ENCODE data around the gene PGM5.

Gene PGM5

DNA sequence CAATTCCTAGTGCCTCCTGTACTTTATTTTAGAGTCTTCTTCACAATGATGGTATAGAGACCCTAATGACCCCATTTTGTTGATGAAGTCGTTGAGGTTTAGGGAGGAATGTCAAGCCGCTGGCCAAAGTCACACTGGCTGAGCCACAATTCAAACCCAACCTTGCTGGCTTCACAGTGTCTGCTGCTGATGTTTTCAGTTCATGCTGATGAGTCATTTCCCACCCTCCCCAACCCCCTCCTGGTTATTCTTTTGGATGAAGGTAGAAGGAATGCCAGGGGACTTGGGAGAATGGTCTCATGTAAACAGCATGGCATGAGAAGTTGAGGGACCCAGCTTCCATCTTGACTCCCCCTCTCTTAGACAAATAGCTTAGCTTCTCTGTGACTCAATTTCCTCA is 115.7 kb downstream of the PGM5 start:
- no peaks in the 10 kb centered on the region for H3K36me3 ChIP-seq (ENCODE audit: low read length)
- H3K27ac ChIP-seq (ENCODE audit: low read depth, low read length): no peak overlapping the region
- H3K27me3 ChIP-seq (ENCODE audit: low read length): no peaks in the 10 kb centered on the region
- H3K9me2 ChIP-seq (replicated peaks; ENCODE audit: insufficient read depth, low read length): no peaks in the 10 kb centered on the region
- no peaks in the 10 kb centered on the region for H3F3A ChIP-seq (ENCODE audit: insufficient read depth)
- no peaks in the 10 kb centered on the region for H4K20me1 ChIP-seq (ENCODE audit: low read depth, low read length)
- TF ChIP-seq, protein P1, sequence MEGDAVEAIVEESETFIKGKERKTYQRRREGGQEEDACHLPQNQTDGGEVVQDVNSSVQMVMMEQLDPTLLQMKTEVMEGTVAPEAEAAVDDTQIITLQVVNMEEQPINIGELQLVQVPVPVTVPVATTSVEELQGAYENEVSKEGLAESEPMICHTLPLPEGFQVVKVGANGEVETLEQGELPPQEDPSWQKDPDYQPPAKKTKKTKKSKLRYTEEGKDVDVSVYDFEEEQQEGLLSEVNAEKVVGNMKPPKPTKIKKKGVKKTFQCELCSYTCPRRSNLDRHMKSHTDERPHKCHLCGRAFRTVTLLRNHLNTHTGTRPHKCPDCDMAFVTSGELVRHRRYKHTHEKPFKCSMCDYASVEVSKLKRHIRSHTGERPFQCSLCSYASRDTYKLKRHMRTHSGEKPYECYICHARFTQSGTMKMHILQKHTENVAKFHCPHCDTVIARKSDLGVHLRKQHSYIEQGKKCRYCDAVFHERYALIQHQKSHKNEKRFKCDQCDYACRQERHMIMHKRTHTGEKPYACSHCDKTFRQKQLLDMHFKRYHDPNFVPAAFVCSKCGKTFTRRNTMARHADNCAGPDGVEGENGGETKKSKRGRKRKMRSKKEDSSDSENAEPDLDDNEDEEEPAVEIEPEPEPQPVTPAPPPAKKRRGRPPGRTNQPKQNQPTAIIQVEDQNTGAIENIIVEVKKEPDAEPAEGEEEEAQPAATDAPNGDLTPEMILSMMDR (IDR thresholded peaks at IDR 0.05; ENCODE audit: insufficient read depth, low read length, poor library complexity, severe bottlenecking): no peak
- TF ChIP-seq EZH2phosphoT487 (conservative IDR thresholded peaks at IDR 0.05; ENCODE audit: low read length): no peak
- H2AFZ ChIP-seq (ENCODE audit: low read depth, low read length, severe bottlenecking): no peak overlapping the region
- H3K4me3 ChIP-seq (ENCODE audit: insufficient read depth, low read length, poor library complexity, severe bottlenecking): no peak overlapping the region
- H3K79me2 ChIP-seq (ENCODE audit: insufficient read depth, low read length): no peaks in the 10 kb centered on the region
- H3K9ac ChIP-seq (ENCODE audit: low read length): no peak overlapping the region
- no peak overlapping the region for H3K4me2 ChIP-seq (ENCODE audit: low read depth, low read length, poor library complexity, severe bottlenecking)
- no peaks in the 10 kb centered on the region for H3K9me3 ChIP-seq (ENCODE audit: insufficient read depth, low read length)

DNA sequence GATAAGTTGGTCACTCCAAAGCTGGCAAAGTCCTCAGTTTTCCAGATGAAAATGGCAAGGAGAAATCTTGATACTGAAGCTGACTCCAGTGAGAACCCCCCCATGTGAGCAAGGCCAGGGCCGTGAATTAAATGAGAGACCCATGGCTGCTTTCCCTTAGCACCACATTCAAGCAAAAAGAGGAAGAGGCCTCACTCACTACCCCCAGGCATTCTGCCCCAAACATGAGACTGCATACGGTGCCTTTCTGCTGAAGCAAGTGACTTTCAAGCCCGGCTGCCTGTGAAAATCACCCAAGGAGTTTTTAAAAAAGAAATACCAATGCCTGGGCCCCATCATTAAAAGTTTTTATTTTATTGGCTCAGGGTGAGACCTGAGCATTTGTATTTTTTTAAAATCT is 117.4 kb downstream of the PGM5 start:
- no peak overlapping the region for H3K4me2 ChIP-seq (ENCODE audit: low read depth, low read length, poor library complexity, severe bottlenecking)
- H3K9me2 ChIP-seq (replicated peaks; ENCODE audit: insufficient read depth, low read length): no peaks in the 10 kb centered on the region
- no peaks in the 10 kb centered on the region for H3F3A ChIP-seq (ENCODE audit: insufficient read depth)
- TF ChIP-seq EZH2phosphoT487 (conservative IDR thresholded peaks at IDR 0.05; ENCODE audit: low read length): no peak
- TF ChIP-seq, protein P1 (IDR thresholded peaks at IDR 0.05; ENCODE audit: insufficient read depth, low read length, poor library complexity, severe bottlenecking): no peak
- no peaks in the 10 kb centered on the region for H3K9me3 ChIP-seq (ENCODE audit: insufficient read depth, low read length)
- no peaks in the 10 kb centered on the region for H3K36me3 ChIP-seq (ENCODE audit: low read length)
- no peaks in the 10 kb centered on the region for H3K79me2 ChIP-seq (ENCODE audit: insufficient read depth, low read length)
- no peak overlapping the region for H2AFZ ChIP-seq (ENCODE audit: low read depth, low read length, severe bottlenecking)
- no peak overlapping the region for H3K27ac ChIP-seq (ENCODE audit: low read depth, low read length)
- no peak overlapping the region for H3K4me3 ChIP-seq (ENCODE audit: insufficient read depth, low read length, poor library complexity, severe bottlenecking)
- H4K20me1 ChIP-seq (ENCODE audit: low read depth, low read length): no peaks in the 10 kb centered on the region
- H3K9ac ChIP-seq (ENCODE audit: low read length): no peak overlapping the region
- H3K27me3 ChIP-seq (ENCODE audit: low read length): no peaks in the 10 kb centered on the region

DNA sequence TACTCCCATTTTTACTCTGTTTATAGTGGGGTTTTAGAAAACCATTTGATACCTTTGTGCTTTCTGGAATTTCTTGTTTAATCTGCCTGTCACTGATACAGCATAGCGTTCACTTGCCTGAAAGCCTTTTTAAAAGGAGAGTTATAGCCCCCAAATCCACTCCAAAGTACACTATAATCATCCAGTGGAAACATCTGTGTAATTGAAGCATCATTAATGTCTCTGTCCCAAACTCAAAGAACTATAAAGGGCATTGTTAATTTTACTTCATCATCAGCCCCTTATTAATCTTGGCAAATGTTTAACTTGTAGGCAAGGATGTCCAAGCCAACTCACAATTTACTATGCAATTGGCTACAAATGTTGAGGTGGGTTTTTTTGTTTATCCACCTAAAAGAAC is 120.0 kb downstream of the PGM5 start:
- TF ChIP-seq, protein P1 (IDR thresholded peaks at IDR 0.05; ENCODE audit: insufficient read depth, low read length, poor library complexity, severe bottlenecking): no peak
- TF ChIP-seq EZH2phosphoT487 (conservative IDR thresholded peaks at IDR 0.05; ENCODE audit: low read length): no peak
- no peaks in the 10 kb centered on the region for H4K20me1 ChIP-seq (ENCODE audit: low read depth, low read length)
- no peak overlapping the region for H3K27ac ChIP-seq (ENCODE audit: low read depth, low read length)
- no peaks in the 10 kb centered on the region for H3K9me2 ChIP-seq (replicated peaks; ENCODE audit: insufficient read depth, low read length)
- H3K79me2 ChIP-seq (ENCODE audit: insufficient read depth, low read length): no peaks in the 10 kb centered on the region
- H3K4me3 ChIP-seq (ENCODE audit: insufficient read depth, low read length, poor library complexity, severe bottlenecking): no peak overlapping the region
- H3K9me3 ChIP-seq (ENCODE audit: insufficient read depth, low read length): no peaks in the 10 kb centered on the region
- H3K36me3 ChIP-seq (ENCODE audit: low read length): no peaks in the 10 kb centered on the region
- no peaks in the 10 kb centered on the region for H3K27me3 ChIP-seq (ENCODE audit: low read length)
- H3K9ac ChIP-seq (ENCODE audit: low read length): no peak overlapping the region
- no peak overlapping the region for H3K4me2 ChIP-seq (ENCODE audit: low read depth, low read length, poor library complexity, severe bottlenecking)
- H2AFZ ChIP-seq (ENCODE audit: low read depth, low read length, severe bottlenecking): no peak overlapping the region
- H3F3A ChIP-seq (ENCODE audit: insufficient read depth): no peaks in the 10 kb centered on the region
